Hippocampal formation (tissue), 2 donors: ENCODE results near the gene LKAAEAR1.

ENCODE experiments used
- DNase-seq, 2 donors: peaks; one replicate each; lab custom pipeline; 2025; lab: John Stamatoyannopoulos, UW

Gene LKAAEAR1

GRCh38 chr20:64065062-64065973, 18.9 kb downstream of the LKAAEAR1 start:
- no peak for DNase-seq

- no peak for DNase-seq
These were observed 20.0 kb downstream of the LKAAEAR1 start for GRCh38 chr20:64064145-64064698.

GRCh38 chr20:64063389-64064144, 20.6 kb downstream of the LKAAEAR1 start:
- peak in 1 of 2 donors; percentile 15 for DNase-seq

GRCh38 chr20:64062596-64063388, 21.4 kb downstream of the LKAAEAR1 start, which contains the start of gene TCEA2:
Gene TCEA2 (plus strand): TSS chr20:64063198. CDS start chr20:64063313, 115 bp downstream.
- DNase-seq, result peak; percentile 93 to 95

DNA sequence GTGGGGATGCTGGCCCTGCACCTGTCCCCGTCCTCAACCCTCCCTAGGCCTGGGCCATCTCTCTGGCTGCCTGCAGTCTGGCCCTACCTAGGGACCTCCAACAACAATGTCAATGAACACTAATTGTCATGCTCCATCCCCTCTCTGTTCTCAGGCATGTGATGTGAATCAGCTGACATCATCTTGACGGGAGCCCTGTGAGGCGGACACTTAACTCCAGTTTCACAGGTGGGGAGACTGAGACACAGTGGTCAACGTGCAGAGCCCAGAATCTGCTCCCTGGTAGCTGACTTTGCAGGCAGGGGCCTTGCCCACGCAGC, 22.0 kb downstream of the LKAAEAR1 start:
- no peak for DNase-seq

DNA sequence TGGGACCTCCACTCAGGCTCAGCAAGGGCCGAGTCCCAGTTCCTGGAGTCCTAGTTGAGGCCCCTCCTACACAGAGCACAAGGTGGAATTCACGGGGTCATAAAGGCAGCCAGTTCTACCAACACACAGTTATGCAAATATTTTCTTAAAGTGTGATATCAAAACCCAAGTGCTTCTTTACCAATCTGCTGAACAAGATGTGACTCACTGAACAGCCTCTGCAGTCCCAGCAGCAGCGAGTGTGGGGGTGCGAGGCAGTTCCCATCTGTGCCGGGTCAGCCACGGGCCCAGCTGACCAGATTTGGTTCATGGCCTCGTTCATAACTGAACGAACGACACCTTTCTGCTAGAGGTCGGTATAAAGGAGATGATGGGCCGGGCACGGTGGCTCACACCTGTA, 25.7 kb downstream of the LKAAEAR1 start:
- no peak for DNase-seq

- DNase-seq, result no peak
These were observed 26.3 kb downstream of the LKAAEAR1 start for GRCh38 chr20:64057628-64058498.

DNA sequence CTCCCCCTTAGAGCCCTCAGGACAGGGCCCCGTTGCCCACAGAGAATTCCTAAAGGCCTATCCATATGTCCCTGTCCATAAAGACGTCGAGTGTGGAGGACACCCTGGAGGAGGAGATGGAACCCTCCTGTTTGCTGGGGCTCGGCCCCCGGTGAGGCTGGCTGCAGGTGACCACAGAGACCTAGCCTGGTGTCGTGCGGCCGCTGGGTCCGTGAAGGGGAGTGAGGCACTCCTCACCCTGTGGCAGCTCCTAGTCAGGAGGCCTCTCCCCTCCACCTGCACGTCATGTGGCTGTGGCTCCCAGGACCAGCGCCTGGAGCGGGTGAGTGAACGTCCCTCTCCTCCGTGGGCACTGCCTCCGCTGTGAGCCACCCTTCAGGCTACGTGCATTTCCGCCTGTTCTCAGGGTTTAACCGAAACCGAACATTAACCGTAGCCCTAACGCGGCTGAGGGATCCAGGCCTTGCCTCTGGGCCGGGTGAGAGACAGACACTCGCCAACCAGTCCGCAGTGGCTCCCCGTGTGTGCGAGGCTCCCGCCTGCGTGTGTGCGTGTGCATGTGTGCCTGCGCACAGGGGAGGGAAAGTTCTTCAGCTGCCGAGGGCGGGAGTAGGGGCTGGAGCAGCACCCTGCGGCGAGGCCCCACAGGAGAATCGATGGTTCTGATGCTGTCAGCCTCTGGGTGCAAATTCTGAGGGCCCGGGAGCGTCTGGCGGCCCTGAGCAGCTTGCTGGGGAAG, 27.1 kb downstream of the LKAAEAR1 start:
- DNase-seq, result no peak

GRCh38 chr20:64056639-64056888, 27.6 kb downstream of the LKAAEAR1 start:
- no peak for DNase-seq

DNA sequence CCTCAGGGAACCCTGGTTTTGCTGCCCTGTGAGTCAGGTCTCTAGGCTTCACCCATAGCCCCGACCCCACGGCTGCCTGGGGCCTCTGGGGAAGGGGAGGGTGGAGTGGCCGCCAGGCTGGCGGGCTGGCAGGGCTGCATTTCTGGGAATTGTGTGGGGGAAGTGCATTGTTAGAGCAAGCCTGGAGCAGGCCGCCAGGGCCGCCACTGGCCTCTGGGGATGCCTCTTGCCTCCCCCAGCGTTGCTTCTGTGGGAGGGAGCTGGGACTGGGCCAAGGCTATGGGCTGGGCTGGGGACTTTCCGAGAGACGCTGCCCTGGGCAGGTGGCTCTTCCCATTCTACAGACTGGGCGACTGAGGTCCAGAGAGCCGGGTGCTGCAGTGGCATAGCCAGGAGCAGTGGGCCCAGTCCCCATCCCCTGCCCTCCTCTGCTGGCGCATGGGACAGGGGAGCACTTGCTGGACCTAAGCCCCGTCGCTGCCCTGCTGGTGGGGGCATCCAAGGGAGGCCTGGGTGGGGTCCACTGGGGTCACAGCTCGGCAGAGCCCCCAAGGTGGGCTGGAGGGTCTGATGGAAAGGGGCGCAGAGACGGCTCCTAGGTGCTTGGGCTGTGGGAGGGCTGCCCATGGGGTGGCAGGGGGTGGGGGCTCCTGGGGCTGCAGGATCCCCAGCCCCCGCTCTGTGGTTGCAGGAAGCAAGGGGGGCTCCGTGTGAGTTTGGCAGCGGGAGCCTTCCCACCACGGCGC, 28.1 kb downstream of the LKAAEAR1 start:
- DNase-seq, result no peak

DNA sequence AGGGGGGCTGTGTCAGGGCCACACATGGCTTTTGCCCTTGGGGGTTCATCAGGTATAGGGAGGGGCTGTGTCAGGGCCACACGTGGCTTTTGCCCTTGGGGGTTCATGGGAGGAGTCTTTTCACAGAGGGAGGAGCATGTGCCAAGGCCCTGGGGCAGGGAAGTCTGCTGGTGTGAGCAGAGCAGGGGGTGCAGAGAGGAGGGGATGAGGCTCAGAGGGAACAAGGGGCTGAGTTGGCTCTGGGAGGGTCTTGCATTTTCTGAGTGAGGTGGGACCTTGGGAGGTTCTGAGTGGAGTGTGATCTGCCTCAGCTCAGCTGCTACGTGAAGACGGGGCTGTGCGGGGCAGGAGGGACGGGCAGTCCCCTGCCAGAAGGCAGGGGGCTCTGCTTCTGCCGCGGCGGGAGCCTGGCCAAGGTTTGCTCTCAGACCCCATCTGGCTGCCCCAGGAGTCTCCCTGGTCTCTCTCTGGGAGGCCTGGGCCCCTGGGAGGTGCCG, 28.8 kb downstream of the LKAAEAR1 start:
- no peak for DNase-seq

DNA sequence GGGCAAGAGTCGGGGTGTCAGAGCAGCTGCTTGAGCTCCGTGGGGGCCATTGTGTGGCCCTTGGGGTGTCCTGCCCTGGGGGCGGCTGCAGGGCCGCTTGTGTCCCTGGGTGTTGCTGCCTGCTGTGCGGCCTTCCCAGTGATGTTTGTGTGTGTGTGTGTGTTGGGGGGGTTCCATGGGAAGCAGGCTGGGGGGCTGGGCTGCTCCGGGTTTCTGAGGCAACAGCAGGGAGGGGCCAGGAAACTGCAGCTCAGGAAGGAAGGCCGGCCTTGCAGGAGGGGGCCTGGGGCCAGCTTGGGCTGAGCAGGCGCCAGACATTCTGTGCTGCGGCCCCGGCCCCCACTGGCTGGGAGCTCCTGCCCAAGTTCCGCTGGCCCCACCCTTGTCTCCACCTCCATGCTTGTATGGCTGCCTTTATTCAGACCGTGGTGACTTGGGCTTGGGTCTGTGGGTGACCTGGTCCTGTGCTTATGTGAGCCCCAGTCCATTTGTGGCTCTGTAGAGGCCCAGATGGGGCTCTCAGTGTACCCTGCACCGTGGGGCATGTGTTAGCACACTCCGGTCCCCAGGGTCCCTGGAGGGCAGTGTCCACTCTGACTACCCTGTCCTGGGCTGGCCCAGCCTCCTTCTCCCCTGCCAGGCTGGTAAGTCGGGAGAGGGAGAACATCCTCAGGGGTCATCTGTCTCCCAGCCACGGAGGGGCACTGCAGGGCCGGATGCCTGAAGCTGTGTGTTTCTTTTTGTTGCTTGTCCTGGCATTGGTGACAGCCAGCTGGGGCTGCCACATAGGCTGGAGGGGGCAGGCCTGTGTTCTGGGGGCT, 30.1 kb downstream of the LKAAEAR1 start:
- DNase-seq, result no peak

DNA sequence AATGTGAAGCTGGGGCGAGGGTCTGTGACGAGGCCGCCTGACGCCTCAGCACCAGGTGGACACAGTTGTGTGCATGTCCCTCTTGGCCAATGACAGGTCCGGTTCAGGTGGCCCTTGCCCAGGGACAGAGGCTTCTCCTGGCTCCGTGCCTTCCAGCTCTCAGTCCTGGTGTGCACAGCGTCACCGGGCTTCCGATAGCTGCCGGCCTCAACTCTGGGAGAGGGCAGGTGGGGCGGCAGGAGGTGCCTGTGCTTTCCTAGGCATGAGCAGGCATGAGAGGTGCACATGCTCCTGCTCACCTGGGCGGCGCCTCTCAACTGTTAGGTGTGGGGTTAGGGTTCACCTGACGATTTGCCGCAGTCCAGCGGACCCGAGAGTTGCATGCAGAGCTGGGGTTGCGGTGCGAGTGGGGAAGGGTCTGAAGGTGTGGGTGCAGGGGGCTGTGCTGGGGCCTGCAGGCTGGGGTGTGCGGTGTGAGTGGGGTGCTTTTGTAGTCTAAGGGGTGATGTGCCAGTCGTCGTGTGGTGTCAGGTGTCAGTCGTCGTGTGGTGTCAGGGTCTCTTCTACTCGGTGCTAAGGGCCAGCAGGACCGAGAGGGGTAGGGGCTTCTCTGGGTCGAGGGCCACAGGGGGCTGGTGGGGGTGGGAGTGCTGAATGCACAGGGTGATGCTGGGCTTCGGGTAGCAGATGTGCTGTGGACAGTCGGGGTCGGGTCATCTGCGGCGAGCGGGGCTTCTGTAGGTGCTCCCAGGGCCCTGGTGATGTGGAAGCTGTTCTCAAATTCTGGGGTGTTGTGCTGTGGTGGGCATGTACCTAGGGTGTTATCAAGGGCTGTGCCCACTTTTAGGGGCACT, 31.0 kb downstream of the LKAAEAR1 start:
- DNase-seq, result no peak

DNA sequence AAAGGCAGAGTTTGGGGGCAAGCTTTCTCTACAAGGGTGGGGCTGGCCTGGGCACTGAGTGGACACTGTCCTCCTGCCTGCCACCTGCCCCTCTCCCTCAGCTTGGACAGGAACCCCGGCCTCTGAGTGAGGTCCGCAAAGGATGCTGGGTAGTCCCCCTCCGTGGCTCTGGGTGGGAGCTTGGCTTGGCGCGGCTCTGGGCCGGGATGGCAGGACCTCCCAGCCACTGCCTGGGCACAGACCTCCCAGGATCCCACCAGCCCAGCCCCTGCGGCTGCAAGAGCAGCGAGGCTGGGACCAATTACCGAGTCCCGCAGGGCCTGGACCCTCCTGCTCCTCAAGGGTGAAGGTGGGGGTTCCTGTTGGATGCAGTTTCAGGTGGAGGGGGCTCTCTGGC, 31.9 kb downstream of the LKAAEAR1 start:
- DNase-seq, result no peak

- DNase-seq, result no peak
These were observed 32.5 kb downstream of the LKAAEAR1 start for GRCh38 chr20:64051561-64052325.

DNA sequence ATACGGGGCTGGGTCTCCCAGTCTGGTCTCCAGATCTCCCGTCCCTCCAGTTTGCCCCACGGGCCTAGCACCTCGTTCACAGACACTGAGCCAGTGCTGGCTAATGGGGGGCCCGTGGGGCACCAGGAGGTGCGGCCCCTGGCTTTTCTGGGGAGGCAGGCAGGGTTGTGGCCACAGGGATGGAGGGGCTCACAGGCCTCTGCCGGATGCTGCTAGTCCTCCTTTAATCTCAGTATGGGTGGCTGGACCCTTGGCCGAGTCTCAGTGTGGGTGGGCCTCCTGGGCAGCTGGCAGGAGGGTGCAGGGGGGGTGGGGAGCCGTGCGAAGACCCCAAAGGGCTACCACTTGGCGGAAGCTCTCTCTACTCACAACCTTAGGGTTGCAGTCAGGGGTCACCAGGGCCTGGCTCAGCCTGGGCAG, 33.2 kb downstream of the LKAAEAR1 start:
- DNase-seq, result no peak
